ENCODE data around the gene MPPE1. TPM values are rescaled to one million over a fixed set of nuclear protein-coding genes. Genes with fewer than 3 reads are reported as not detected.

The MPPE1 gene
- polyA plus RNA-seq, 1 experiment, result 21.9 TPM

- CTCF ChIA-PET, result interaction anchor here (0.9 to 1.1 kb wide), 2 partner anchors 108 to 111 kb away, joined by 3 to 5 read pairs; no protein-coding TSS in a partner anchor
- TF ChIP-seq CTCF (IDR thresholded peaks at IDR 0.05; ENCODE audit: low read depth, low read length), result no peak
- no peaks in the 10 kb centered on the region for H3K27me3 ChIP-seq (ENCODE audit: control insufficient read depth, insufficient read depth, low read length)
- H3K4me3 ChIP-seq (ENCODE audit: low read depth, low read length), result no peak overlapping the region
- no peak overlapping the region for H3K27ac ChIP-seq (ENCODE audit: low read depth, low read length)
- no peaks in the 10 kb centered on the region for H3K9me3 ChIP-seq (ENCODE audit: control insufficient read depth, insufficient read depth, low read length)
- POLR2A ChIA-PET, result no interaction called here
- DNase-seq (ENCODE audit: low read depth, low spot score), result no peak
Observed at GRCh38 chr18:11840493-11840892, 67.6 kb downstream of the MPPE1 start.

- POLR2A ChIA-PET, result no interaction called here
- no peak for TF ChIP-seq CTCF (IDR thresholded peaks at IDR 0.05; ENCODE audit: low read depth, low read length)
Observed at GRCh38 chr18:11839556-11839955, 68.6 kb downstream of the MPPE1 start.

GRCh38 chr18:11834772-11835171 is 73.3 kb downstream of the MPPE1 start:
- Histone ChIP-seq H3K4me3 (ENCODE audit: low read depth, low read length) (no peak overlapping the region), H3K27ac (ENCODE audit: low read depth, low read length) (no peak overlapping the region), H3K9me3 (ENCODE audit: control insufficient read depth, insufficient read depth, low read length) (no peaks in the 10 kb centered on the region), H3K27me3 (ENCODE audit: control insufficient read depth, insufficient read depth, low read length) (no peaks in the 10 kb centered on the region)
- ChIA-PET POLR2A (no interaction called here), CTCF (interaction anchor here (0.6 to 0.7 kb wide), 2 partner anchors 20 to 102 kb away, joined by 3 to 8 read pairs; no protein-coding TSS in a partner anchor)
- no peak for TF ChIP-seq CTCF (IDR thresholded peaks at IDR 0.05; ENCODE audit: low read depth, low read length)
- DNase-seq (ENCODE audit: low read depth, low spot score), result no peak

More at GRCh38 chr18:11839556-11839955, 68.6 kb downstream of the MPPE1 start:
- Histone ChIP-seq H3K27me3 (ENCODE audit: control insufficient read depth, insufficient read depth, low read length) (no peaks in the 10 kb centered on the region), H3K4me3 (ENCODE audit: low read depth, low read length) (no peak overlapping the region), H3K27ac (ENCODE audit: low read depth, low read length) (no peak overlapping the region), H3K9me3 (ENCODE audit: control insufficient read depth, insufficient read depth, low read length) (no peaks in the 10 kb centered on the region)
- CTCF ChIA-PET, result interaction anchor here (0.9 to 1.1 kb wide), 2 partner anchors 107 to 110 kb away, joined by 3 to 5 read pairs; no protein-coding TSS in a partner anchor
- no peak for DNase-seq (ENCODE audit: low read depth, low spot score)

Other genes starting within 250 kb of the MPPE1 start
- gene GNAL, start 219.1 kb downstream of the MPPE1 start, polyA plus RNA-seq (2011; rRNA removed), result 0.46 and 0.51 TPM in 2 replicates
- 32.3 and 32.6 TPM in 2 replicates for gene CHMP1B, start 56.9 kb downstream of the MPPE1 start, polyA plus RNA-seq (2011; rRNA removed)
- gene IMPA2, start 73.2 kb upstream of the MPPE1 start, polyA plus RNA-seq (2011; rRNA removed), result 12.8 and 15.3 TPM in 2 replicates
- not detected in 2 replicates for gene ANKRD62, start 185.5 kb upstream of the MPPE1 start, polyA plus RNA-seq (2011; rRNA removed)